Measurements from ENCODE around the gene UBR4.

- TF ChIP-seq POLR2A (IDR thresholded peaks at IDR 0.05) (no peak), CTCF (IDR thresholded peaks at IDR 0.05) (no peak)
Measured at GRCh38 chr1:19165501-19165900, 44.6 kb downstream of the UBR4 start.

Data from Peyer's patch (tissue), 4 donors.